ENCODE results near the gene CA11.
A peak's percentile ranks its signal among the peaks of the same experiment; 100 is the strongest.

Gene CA11

GRCh38 chr19:48611872-48612271 lies 34.1 kb downstream of the CA11 start:
- DNase-seq = no peak

GRCh38 chr19:48609571-48610108 lies 36.3 kb downstream of the CA11 start:
- DNase-seq = no peak

- DNase-seq = peak; percentile 40
These were observed 37.2 kb downstream of the CA11 start for GRCh38 chr19:48608798-48609263.

- no peak for DNase-seq
These were observed 38.6 kb downstream of the CA11 start for GRCh38 chr19:48607359-48607755.

GRCh38 chr19:48606463-48607358 lies 39.3 kb downstream of the CA11 start, which contains the start of gene SPACA4:
Gene SPACA4 (plus strand): TSS chr19:48606742. CDS start chr19:48606979, 237 bp downstream.
- DNase-seq = no peak

GRCh38 chr19:48603850-48604249 lies 42.1 kb downstream of the CA11 start:
- DNase-seq = no peak

GRCh38 chr19:48603449-48603848 lies 42.5 kb downstream of the CA11 start:
- no peak for DNase-seq

- DNase-seq = no peak
These were observed 43.0 kb downstream of the CA11 start for GRCh38 chr19:48603001-48603400.

GRCh38 chr19:48600679-48601417 lies 45.1 kb downstream of the CA11 start:
- no peak for DNase-seq

GRCh38 chr19:48598996-48599700 lies 46.8 kb downstream of the CA11 start:
- DNase-seq = no peak

GRCh38 chr19:48596679-48597465 lies 49.1 kb downstream of the CA11 start:
- no peak for DNase-seq

GRCh38 chr19:48596237-48596636 lies 49.8 kb downstream of the CA11 start:
- no peak for DNase-seq

GRCh38 chr19:48595833-48596232 lies 50.2 kb downstream of the CA11 start:
- DNase-seq = no peak

GRCh38 chr19:48595171-48595570 lies 50.8 kb downstream of the CA11 start:
- DNase-seq = no peak

- no peak for DNase-seq
These were observed 55.0 kb downstream of the CA11 start for GRCh38 chr19:48591021-48591420.

- peak; percentile 34 for DNase-seq
These were observed 57.2 kb downstream of the CA11 start for GRCh38 chr19:48588670-48589401.
